Islet of Langerhans (tissue), 1 donor: ENCODE results near the gene ACCS.

Source experiments
- FAIRE-seq: peaks from one replicate; lab custom pipeline; 2011; peaks lifted over from hg19 to GRCh38; lab: Jason Lieb, UNC

ACCS gene

GRCh38 chr11:44094260-44094868, 28.3 kb downstream of the ACCS start:
- peak; percentile 79 for FAIRE-seq

GRCh38 chr11:44095506-44096359, 29.7 kb downstream of the ACCS start, which contains the start of gene EXT2:
TSS of gene EXT2 (plus strand) at chr11:44095678. CDS start at chr11:44107713, 12,035 bp downstream.
- FAIRE-seq: no peak

GRCh38 chr11:44096360-44097185, 30.5 kb downstream of the ACCS start:
- no peak for FAIRE-seq

GRCh38 chr11:44097821-44098220, 31.8 kb downstream of the ACCS start:
- FAIRE-seq: no peak

DNA sequence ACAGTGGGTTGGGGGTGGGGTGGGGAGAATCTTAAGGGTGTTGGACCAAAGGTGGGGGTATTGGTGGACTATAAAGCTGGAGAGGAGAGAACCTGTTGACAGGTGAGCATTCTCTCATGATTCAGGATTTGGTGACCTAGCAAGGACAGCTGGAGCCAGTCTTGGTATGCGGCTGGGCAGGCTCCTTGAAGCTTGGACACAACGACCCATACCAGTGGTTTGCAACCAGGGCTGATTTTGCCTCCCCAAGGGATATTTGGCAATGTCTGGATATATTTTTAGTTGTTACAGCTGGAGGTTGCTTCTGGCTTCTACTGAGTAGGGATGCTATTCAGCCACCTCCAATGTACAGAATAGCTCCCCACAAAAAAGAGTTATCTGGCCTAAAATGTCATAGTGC, 35.0 kb downstream of the ACCS start:
- no peak for FAIRE-seq

- no peak for FAIRE-seq
These were observed 38.6 kb downstream of the ACCS start for GRCh38 chr11:44104481-44105294.

DNA sequence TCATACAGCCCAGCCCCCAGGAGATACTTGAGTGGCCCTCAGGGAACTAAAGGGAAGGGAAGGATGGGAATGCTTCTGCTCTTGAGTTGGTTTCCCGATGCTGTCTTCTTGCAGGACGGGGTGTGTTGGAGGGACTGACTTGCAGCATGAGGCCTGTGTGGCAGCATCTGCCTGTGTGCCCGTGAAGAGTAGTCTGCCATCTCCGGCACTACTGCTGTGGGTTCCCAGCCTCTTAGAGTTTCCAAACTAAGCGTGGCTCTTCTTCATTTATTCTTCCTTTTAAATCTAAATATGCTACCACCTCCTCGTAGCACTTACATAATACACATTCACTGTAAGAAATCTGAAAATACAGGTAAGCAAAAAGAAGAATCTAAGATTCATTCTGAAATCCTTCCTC, 42.2 kb downstream of the ACCS start:
- FAIRE-seq: no peak

GRCh38 chr11:44110231-44110679, 44.2 kb downstream of the ACCS start:
- no peak for FAIRE-seq

- peak; percentile 17 for FAIRE-seq
These were observed 46.2 kb downstream of the ACCS start for GRCh38 chr11:44112091-44112821.

DNA sequence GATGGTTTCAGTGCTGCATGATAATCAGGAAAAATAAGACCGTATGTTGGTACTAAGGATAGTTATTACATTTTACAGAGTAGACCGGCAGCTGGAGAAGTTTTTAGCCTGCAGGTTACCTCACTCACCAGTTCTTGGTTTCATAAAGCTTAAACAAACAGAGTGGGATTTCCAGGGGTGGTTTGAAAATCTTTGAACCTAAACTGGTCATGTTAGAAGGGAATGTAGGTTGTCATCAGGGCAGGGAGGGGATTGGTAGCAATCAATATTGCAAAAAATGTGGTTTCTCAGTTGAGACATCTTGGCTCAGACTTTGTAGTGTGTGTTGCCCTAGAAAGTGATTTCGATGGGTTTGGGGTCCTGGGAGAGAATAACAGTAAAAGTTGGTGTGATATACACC, 46.9 kb downstream of the ACCS start:
- FAIRE-seq: no peak

GRCh38 chr11:44113572-44113971, 47.5 kb downstream of the ACCS start:
- no peak for FAIRE-seq

GRCh38 chr11:44116234-44116830, 50.3 kb downstream of the ACCS start:
- no peak for FAIRE-seq

DNA sequence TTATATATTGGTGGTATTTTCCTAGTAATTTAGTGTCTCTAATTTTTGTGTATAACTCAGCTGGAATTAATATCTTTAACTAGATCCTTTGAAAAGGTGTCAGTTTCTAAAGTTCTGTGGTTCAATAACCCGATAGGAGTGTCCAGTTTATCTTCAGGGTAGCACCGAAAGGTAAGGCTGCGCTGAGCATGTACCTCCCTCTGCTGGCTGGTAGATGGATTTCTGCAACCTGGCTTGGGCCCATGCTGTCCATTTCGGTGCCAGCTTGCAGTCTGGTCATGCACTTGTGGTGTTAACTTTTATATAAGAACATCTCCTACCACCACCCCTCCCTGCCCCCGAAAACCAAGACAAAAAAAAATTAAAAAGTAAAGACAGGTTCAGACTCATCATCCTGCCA, 54.1 kb downstream of the ACCS start:
- FAIRE-seq: no peak

- no peak for FAIRE-seq
These were observed 59.5 kb downstream of the ACCS start for GRCh38 chr11:44125598-44125997.

DNA sequence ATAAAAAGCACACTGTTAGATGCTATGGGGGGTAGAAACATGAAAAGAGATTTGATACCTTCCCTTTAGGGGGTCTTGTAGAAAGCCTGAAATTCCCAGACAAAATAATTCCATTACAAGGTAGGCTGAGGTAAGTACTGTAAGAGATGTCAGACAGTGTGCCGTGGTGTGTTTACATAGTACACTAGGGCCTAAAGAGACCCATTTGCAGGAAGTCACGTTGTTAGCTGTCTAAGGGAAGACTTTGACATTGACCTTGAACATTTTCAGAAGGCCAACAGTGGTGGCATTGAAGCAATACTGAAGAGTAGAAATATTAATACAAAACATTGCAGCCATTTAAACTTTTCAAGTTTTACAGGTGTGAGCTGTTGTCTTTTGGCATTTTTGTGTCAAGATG, 60.2 kb downstream of the ACCS start:
- no peak for FAIRE-seq

- no peak for FAIRE-seq
These were observed 61.1 kb downstream of the ACCS start for GRCh38 chr11:44127130-44127529.

- FAIRE-seq: no peak
These were observed 62.7 kb downstream of the ACCS start for GRCh38 chr11:44128729-44129128.

- no peak for FAIRE-seq
These were observed 64.7 kb downstream of the ACCS start for GRCh38 chr11:44130751-44131150.

DNA sequence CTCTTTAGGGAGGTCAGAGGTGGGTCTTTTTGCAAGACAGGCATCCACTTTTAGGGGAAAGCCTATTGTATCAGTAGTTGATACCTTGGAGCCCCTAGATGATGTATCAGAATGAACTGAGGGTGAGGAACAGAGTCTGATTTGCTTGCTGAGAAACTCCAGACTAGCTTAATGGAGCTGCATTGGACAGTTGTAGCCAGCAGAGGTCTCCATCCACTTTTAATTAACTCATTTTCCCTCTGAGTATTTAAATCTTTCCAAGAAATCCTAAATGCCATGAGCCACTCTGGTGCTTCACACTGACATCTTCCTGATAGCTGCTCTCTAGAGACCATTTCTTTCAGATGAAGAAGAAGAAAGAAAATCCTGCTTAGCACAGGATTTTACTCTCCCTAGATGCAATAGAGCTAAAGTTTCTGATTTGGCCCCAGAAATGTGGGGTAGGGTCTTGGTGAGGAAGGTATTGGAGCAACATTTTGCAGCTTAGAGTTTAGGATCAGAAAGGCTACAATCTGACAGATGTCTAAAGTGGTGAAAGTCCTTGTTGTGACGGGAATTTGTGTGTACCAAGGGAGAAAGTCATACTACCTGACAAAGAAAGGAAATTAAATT, 67.4 kb downstream of the ACCS start:
- FAIRE-seq: no peak
